NCI-H1092 (cell line): ENCODE measurements around the gene ADGRV1.

Experiments
- DNase-seq: peaks from one replicate; lab custom pipeline; 2025; lab: John Stamatoyannopoulos, UW

Gene ADGRV1

DNA sequence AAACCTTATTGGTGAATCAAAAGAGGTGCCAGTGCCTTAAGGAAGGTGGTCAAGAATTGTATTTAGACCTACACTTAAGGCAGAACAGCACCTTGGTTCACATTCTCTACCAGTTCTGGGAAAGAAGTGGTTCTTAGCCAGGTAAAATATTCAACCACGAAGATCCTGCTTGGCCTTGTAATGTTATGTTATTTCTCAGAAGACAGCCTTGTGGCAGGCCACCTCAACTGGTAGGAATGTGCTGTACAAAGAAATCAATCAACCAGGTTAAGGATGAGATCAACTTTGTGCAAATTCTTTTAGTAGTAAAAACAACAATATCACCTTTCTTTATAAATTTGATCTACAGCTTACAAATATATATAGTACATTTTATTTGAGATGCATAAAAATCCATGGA is 577.7 kb downstream of the ADGRV1 start:
- no peak for DNase-seq

DNA sequence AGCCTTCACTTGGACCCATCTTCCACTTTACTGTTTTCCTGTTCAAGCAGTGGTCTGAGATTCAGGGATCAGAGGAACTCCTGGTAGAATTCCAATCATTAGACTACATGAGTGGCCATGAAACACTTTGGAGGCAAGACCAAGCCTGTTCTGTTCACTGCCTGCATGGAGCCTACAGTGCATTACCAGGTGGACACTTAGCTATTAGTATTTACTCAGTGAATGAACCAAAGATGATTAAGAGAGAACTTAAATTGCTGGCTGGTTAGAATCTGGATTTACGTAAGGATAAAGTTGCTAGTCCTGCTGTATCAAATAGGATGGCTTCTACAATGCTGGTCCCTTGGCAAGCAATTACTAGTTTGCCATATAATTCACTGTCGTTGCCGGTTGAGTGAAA is 579.0 kb downstream of the ADGRV1 start:
- DNase-seq, result no peak

DNA sequence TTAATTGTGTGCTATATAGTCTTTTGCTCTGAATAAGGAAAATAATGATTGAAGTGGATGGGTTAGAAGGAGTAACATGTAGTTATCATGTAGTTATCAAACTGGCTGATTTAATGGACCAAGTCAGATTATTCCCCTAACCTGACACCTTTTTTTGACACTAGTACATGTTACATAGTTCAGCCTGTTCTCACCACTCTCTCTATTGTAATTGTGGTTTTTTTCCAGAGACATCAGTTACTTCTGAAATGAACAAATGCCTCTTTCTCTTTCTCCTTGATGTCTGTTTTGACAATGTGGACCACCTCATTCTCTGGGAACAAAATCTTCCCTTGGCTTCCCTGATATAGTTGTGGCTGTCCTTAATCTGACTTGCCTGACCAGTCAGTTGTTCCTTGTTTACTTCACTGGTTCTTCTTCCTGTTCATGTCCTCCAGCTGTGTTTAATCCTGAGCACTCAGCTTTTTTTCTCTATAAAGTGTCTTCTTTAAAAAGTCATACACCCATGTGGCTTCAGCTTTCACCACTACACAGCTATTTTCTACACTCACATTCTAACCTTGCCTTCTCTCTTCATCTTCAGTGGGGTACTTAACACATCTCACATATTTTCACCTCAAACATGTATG is 581.1 kb downstream of the ADGRV1 start:
- DNase-seq, result no peak

DNA sequence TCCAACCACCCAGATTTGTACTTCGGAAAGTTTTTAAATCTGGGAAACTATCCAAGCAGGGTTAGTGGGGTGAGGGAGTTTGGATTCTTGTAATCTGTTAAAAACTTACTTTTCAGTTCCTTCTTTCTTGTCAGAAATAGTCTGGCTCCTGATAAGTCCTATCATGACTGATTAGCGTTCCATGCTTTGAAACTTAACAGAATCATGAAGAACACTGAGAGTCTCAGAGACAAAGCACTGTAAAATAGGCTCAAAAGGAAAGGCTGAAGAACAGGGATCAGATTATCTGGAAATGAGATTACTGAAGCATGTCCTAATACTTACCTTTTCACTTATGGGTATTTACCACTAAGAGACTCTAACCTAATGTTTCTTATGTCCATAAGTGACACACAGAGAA is 582.1 kb downstream of the ADGRV1 start:
- no peak for DNase-seq

- no peak for DNase-seq
Observed at GRCh38 chr5:91141642-91142041, 583.0 kb downstream of the ADGRV1 start.

DNA sequence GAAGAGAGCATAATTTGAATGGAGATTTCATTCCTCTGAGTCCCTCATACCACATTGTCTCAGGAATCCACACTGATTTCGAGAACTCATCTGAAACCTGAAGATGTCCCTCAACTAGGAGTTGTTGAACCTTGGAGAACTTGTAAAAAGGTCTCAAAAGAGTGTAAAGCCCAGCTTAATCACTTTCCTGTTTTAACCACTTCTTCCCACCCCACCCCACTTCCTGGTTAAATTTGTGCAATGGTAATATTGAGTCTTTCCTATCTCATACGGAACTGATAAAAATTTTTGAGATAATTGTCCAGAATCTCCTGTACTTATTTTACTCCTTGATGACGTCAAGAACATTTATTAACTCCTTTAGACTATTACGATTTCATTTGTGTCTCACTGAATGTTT is 583.8 kb downstream of the ADGRV1 start:
- no peak for DNase-seq

DNA sequence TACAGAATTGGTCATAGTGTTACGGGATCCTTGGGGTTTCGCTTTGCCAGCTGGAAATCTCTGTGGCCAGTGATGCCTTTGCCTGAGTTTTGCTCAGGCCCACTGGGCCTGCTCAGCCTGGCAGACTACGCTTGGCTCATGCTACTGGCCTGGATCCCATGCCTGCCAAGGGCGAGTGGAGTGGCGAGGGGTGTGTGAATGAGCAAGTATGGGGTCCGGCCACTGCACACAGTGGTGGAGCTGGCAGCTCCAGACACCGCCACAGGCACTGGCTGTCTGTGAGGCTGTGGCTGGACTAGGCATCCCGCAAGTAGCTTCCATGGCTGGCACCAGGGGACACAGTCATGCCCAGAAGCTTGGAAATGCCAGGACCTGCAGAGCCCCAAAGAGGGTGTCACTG is 584.2 kb downstream of the ADGRV1 start:
- DNase-seq, result no peak

GRCh38 chr5:91143840-91144239 is 585.2 kb downstream of the ADGRV1 start:
- DNase-seq, result no peak

DNA sequence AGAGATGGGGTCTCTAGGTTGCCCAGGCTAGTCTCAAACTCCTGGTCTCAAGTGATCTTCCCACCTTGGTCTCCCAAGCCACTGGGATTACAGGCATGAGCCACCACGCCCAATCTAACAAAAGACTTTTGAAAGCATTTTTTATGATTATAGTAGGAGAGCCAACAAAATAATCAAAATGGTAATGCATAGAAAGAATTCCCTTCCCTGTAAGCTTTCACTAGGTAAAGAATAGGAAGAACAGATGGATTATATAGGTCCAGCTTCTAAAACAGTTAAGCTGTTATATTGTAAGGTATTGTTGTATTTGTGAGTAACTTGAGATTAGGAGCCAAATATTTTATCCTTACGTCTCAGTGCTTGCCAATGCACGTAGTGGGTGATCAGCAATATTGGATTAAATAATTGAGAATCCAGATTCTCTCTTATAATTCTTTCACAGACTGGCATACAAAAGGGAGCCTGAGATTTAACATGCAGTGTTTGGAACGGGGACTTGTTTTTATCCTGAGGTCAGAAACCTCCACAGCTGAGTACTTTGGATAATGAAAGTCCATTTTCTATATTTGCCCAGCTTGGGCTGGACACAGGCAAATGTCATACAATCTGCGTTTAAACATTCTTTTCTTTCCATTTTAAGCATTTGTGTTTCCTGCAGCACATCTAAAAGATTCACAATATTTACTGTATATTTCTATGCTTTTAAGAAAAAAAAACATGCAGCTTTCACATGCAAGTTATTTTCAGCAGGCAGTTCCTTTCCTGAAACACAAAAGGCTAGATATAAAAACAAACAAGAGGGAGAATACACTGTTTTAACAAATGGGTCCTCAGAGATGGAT is 586.1 kb downstream of the ADGRV1 start:
- DNase-seq, result no peak

GRCh38 chr5:91145333-91145620 is 586.7 kb downstream of the ADGRV1 start:
- no peak for DNase-seq

DNA sequence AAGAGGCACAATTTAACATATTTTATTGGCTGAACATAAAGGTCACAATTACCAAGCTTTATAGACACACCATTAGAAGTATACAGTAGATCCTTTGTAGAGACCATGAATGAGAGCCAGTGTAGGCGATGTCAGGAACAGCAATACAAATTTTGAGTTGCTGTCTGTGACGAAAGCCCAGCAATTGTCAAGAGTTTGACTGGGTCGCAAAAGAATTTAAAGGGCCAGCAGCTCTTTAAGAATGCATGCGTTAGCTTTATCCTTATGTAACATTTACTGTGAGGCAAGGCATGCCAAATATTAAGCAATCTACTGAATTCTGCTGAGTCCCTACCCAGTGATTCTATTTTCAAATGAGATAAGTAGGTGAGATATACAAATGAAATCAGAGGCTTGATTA is 587.6 kb downstream of the ADGRV1 start:
- no peak for DNase-seq

DNA sequence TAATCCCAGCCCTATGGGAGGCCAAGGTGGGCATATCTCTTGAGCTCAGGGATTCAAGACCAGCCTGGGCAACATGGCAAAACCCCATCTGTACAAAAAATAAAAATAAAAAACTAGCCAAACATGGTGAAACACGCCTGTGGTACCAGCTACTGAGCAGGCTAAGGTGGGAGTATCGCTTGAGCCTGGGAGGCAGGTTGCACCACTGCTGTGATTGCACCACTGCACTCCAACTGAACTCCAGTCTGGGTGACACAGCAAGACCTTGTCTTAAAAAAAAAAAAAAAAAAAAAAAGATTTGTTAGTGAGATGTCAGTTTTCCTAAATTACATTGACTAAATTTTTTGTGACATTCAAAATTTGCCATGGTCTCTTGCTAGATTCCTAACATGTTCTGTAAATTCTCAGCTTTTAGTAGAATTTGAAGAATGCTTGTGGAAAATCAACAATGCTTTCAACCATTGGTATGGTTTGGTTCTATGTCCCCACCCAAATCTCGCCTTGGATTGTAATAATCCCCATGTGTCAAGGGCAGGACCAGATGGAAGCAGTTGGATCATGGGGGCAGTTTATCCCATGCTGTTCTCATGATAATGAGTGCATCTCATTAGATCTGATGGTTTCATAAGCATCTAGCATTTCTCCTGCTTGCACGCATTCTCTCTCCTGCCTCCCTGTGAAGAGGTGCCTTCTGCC is 588.5 kb downstream of the ADGRV1 start:
- no peak for DNase-seq

GRCh38 chr5:91150234-91150633 is 591.6 kb downstream of the ADGRV1 start:
- no peak for DNase-seq

DNA sequence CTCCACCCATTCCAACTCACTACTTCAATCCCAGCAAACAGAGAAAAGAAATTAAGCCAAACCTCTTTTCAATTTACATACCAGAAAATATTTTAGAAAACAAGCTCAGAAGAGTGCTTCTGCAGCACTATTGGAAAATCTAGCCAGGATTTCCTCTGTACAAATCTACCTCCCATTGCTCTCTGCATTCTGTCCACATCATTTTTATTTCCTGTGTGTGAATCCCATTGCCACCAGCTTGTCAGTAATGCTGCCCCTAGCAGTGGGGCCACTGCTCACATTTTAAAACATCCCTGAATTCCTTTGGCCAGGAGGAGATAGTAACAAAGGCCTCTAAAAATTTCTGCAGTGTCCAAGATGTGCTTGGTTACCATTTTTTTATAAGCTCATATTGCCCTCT is 592.0 kb downstream of the ADGRV1 start:
- DNase-seq, result no peak

GRCh38 chr5:91151947-91152346 is 593.4 kb downstream of the ADGRV1 start:
- no peak for DNase-seq

DNA sequence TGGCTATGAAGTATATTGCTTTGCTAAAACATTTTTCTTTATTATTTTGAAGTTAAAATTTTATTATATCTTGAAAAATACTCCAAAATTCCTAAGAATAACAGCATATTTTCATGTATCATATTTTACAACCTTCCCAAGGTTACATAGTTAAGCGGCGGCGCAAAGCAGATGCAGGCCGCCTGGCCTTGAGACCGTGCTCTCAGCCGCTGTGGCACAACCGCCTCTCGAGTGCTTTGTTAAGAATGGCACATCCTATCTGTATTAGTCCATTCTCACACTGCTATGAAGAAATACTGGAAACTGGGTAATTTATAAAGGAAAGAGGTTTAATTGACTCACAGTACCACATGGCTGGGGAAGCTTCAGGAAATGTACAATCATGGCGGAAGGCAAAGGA is 595.7 kb downstream of the ADGRV1 start:
- DNase-seq, result no peak

DNA sequence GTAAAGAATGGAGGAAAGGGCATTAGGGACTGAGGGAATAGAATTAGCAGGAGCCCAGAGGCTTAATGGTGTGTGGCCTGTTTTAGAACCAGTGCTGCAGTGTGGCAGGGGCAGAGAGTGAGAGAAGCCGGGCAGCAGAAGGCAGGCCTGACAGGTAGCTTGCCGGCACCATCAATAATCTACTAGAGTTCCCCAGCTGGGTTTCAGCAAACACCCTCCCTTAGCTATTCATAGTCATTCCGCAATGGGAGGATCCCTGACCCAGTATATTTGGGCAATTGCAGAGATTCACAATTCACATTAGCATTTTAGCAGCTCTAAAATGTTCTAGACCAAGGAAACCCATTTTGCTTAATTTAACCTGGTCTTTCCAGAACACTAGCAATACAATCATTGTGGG is 596.7 kb downstream of the ADGRV1 start:
- DNase-seq, result no peak

DNA sequence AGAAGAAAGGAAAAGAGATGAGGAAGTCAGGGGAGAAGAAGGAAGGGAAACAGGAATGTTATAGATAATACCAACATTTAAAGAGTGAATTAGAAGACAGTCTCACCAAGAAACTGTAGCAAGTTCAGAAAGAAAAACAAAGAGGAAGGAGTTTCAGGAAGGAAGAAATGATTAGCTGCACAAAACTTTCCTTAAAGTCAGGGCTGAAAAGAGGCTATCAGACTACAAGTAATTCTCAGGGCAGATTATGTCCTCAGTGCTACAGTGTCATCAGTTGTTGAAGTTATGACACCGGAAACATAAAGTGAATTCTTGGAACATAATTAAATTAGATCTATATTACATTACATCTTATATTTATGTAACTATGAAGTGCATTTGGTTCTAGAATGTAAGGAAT is 597.6 kb downstream of the ADGRV1 start:
- DNase-seq, result no peak

DNA sequence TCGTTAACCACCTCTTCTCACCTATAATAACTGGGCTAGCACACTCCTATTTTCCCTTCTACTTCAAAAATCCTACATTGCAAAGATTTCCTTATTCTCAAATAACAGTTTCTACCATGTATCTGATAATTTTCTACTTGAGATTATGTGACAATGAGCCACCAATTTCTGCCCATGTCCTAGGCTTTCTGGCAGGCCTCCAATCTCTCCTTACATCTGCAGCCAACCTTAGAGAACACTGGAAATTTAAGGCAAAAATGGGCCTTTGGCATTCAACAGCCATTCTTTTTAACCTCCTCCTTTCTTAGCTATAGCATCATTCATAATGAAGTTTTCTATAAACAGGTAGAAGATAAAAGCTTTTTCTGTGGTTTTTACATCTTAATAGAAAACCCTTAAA is 599.4 kb downstream of the ADGRV1 start:
- DNase-seq, result no peak

- DNase-seq, result no peak
Observed at GRCh38 chr5:91159647-91160046, 601.0 kb downstream of the ADGRV1 start.

GRCh38 chr5:91160714-91161285 is 602.2 kb downstream of the ADGRV1 start:
- DNase-seq, result no peak

- DNase-seq, result no peak
Observed at GRCh38 chr5:91162534-91163381, 604.2 kb downstream of the ADGRV1 start.
